ENCODE results near the gene ZNF423. TPM values are rescaled to one million over a fixed set of nuclear protein-coding genes. Genes with fewer than 3 reads are reported as not detected.
"Not testable (repeated sequence)": the region's sequence is repeated elsewhere in the genome, so short reads cannot be mapped to it uniquely, and the experiment has no call there.

Gene ZNF423
- total RNA-seq, 1 experiment from 2014 or later: 0.20 TPM

DNA sequence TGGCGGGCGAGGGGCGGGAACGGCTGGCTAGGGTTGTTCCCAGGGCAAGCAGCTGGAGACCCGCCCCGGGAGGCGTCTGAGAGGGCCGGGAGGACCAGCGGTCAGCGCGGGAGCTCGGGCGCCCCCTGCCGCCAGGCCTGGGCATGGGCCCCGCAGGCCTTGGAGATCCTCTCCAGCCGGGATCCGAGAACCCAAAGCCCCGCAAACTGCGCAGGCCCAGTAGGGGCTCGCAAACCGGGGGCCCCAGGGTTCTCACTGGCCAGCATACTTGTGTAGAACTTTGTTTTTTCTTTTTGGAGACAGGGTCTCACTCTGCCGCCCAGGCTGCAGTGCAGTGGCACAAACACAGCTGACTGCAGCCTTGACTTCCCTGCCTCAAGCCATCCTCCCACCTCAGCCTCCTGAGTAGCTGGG, 20.8 kb upstream of the ZNF423 start:
- TF ChIP-seq, protein P1, sequence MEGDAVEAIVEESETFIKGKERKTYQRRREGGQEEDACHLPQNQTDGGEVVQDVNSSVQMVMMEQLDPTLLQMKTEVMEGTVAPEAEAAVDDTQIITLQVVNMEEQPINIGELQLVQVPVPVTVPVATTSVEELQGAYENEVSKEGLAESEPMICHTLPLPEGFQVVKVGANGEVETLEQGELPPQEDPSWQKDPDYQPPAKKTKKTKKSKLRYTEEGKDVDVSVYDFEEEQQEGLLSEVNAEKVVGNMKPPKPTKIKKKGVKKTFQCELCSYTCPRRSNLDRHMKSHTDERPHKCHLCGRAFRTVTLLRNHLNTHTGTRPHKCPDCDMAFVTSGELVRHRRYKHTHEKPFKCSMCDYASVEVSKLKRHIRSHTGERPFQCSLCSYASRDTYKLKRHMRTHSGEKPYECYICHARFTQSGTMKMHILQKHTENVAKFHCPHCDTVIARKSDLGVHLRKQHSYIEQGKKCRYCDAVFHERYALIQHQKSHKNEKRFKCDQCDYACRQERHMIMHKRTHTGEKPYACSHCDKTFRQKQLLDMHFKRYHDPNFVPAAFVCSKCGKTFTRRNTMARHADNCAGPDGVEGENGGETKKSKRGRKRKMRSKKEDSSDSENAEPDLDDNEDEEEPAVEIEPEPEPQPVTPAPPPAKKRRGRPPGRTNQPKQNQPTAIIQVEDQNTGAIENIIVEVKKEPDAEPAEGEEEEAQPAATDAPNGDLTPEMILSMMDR (IDR thresholded peaks at IDR 0.05; ENCODE audit: insufficient read depth in 1 of 2, low read depth in 1 of 2, low read length in 1 of 2, severe bottlenecking in 1 of 2, unreplicated experiment in 1 of 2): peak; percentile 51 to 75
- intact Hi-C loops (cut with micrococcal nuclease; ENCODE audit: unreplicated experiment): no loop called here
- peak; percentile 68 to 69 for DNase-seq

DNA sequence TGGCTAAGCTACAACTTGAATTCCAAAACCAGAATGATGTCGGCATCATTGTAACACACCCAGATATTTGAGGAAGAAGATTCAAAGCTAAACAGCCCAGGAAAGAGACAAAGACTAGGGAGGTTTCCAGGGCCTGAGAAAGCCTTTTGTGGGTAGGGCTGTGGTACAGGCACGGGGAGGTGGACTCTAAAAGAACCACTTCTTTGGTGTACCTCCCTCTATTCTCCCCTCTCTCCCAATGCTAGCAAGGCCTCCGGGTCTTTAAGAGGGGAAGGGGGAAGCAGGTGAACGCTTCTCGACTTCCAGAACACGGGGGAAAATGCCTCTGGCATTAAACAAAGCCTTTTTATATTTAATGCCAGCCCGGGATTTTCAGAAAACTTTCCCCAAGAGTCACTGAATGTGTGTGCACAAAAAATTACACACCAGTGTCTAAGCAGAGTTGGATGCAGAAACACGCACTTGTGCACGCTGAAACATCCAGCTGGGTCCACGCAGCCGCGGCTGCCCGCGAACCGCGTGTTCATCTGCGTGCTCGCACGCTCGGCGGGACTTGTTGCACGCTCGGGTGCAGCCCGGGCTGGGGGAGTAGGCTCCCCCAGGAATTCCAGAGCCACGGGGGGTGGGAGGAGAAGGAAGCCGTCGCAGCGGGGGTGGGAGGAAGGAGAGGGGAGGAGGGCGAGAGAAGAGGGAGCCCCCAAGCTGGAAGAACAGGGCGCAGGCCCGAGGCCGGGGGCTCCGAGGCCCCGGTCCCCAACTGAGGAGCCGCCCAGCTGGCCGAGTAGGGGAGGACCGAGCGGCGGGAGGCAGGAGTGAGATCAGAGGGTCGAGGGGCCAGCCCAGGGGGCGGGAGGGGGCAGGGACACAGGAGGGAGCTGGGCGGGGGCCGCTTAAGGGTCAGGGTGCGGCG, 20.1 kb upstream of the ZNF423 start:
- H3K27ac Mint-ChIP-seq (ENCODE audit: unreplicated experiment): no peak overlapping the region
- no peak overlapping the region for H3K4me3 Mint-ChIP-seq (ENCODE audit: unreplicated experiment)
- no peak for DNase-seq
- peaks cover 7% of the 10 kb centered on the region for H3K4me1 Mint-ChIP-seq (ENCODE audit: low read depth, unreplicated experiment)
- no peaks in the 10 kb centered on the region for H3K9me3 Mint-ChIP-seq (ENCODE audit: unreplicated experiment)
- POLR2A ChIA-PET: no interaction called here
- H3K36me3 ChIP-seq (ENCODE audit: control insufficient read depth, insufficient read depth, low read length): no peaks in the 10 kb centered on the region
- H3K4me1 ChIP-seq: peaks cover 14% of the 10 kb centered on the region
- no peak overlapping the region for H3K4me3 ChIP-seq (ENCODE audit: low read depth, low read length)
- TF ChIP-seq, protein P1 (IDR thresholded peaks at IDR 0.05; ENCODE audit: insufficient read depth in 1 of 2, low read depth in 1 of 2, low read length in 1 of 2, severe bottlenecking in 1 of 2, unreplicated experiment in 1 of 2): no peak
- no TSS peak for BruUV-seq (replicated peaks)
- CTCF ChIA-PET: interaction anchor here (2.9 kb wide), 1 partner anchor 18 kb away, joined by 21 read pairs; no protein-coding TSS in a partner anchor
- no peaks in the 10 kb centered on the region for H3K27me3 Mint-ChIP-seq (ENCODE audit: insufficient read depth, unreplicated experiment)
- H3K36me3 Mint-ChIP-seq (ENCODE audit: insufficient read depth, unreplicated experiment): no peaks in the 10 kb centered on the region
- intact Hi-C loops (cut with micrococcal nuclease; ENCODE audit: unreplicated experiment): no loop called here
- no peaks in the 10 kb centered on the region for H3K9me3 ChIP-seq
- no peaks in the 10 kb centered on the region for H3K27me3 ChIP-seq (replicated peaks; ENCODE audit: control insufficient read depth, insufficient read depth, low read length)

More for the DNA sequence above, 20.8 kb upstream of the ZNF423 start:
- Histone ChIP-seq H3K9me3 (no peaks in the 10 kb centered on the region), H3K4me3 (ENCODE audit: low read depth, low read length) (no peak overlapping the region), H3K4me1 (peaks cover 14% of the 10 kb centered on the region), H3K27me3 (replicated peaks; ENCODE audit: control insufficient read depth, insufficient read depth, low read length) (no peaks in the 10 kb centered on the region), H3K36me3 (ENCODE audit: control insufficient read depth, insufficient read depth, low read length) (no peaks in the 10 kb centered on the region)
- H3K36me3 Mint-ChIP-seq (ENCODE audit: insufficient read depth, unreplicated experiment): no peaks in the 10 kb centered on the region
- H3K27me3 Mint-ChIP-seq (ENCODE audit: insufficient read depth, unreplicated experiment): no peaks in the 10 kb centered on the region
- H3K4me1 Mint-ChIP-seq (ENCODE audit: low read depth, unreplicated experiment): peaks cover 7% of the 10 kb centered on the region
- BruUV-seq (replicated peaks): no TSS peak
- CTCF ChIA-PET: interaction anchor here (0.7 to 2.9 kb wide), 3 partner anchors 13 to 53 kb away, joined by 3 to 21 read pairs (median 4); no protein-coding TSS in a partner anchor
- POLR2A ChIA-PET: no interaction called here
- no peaks in the 10 kb centered on the region for H3K9me3 Mint-ChIP-seq (ENCODE audit: unreplicated experiment)
- H3K27ac Mint-ChIP-seq (ENCODE audit: unreplicated experiment): no peak overlapping the region
- no peak overlapping the region for H3K4me3 Mint-ChIP-seq (ENCODE audit: unreplicated experiment)

DNA sequence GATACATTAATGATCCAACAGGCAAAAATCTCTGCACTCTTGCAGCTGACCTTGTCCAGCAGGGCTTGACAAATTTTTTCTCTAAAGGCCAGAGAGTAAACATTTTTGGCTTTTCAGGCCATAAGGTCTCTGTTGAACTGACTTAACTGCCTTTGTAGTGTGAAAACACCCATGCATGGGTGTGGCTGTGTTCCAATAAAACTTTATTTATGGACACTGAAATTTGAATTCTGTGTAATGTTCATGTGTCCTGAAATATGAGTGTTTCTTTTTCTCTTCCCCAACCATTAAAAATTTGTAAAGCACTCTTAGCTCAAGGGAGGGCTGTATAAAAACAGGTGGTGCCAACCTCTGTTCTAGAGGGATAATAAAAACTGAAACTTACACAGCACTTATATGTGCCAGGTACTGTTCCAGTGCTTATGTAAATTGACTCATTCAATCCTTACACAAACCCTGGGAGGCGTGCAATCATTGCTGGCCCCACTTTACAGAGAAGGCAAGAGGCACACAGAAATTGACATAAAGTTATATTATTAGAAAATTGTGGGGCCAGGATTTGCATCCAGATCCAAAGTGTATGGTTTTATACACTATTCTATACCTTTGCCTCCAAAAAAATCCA, 18.8 kb upstream of the ZNF423 start:
- TF ChIP-seq, protein P1 (IDR thresholded peaks at IDR 0.05; ENCODE audit: insufficient read depth in 1 of 2, low read depth in 1 of 2, low read length in 1 of 2, severe bottlenecking in 1 of 2, unreplicated experiment in 1 of 2): no peak
- intact Hi-C loops (cut with micrococcal nuclease; ENCODE audit: unreplicated experiment): no loop called here
- ChIA-PET POLR2A (no interaction called here), CTCF (no interaction called here)
- no peaks in the 10 kb centered on the region for H3K27me3 Mint-ChIP-seq (ENCODE audit: insufficient read depth, unreplicated experiment)
- H3K4me3 Mint-ChIP-seq (ENCODE audit: unreplicated experiment): no peak overlapping the region
- Histone ChIP-seq H3K4me1 (peaks cover 14% of the 10 kb centered on the region), H3K36me3 (ENCODE audit: control insufficient read depth, insufficient read depth, low read length) (no peaks in the 10 kb centered on the region), H3K9me3 (no peaks in the 10 kb centered on the region), H3K4me3 (ENCODE audit: low read depth, low read length) (no peak overlapping the region), H3K27me3 (replicated peaks; ENCODE audit: control insufficient read depth, insufficient read depth, low read length) (no peaks in the 10 kb centered on the region)
- H3K9me3 Mint-ChIP-seq (ENCODE audit: unreplicated experiment): no peaks in the 10 kb centered on the region
- no TSS peak for BruUV-seq (replicated peaks)
- H3K27ac Mint-ChIP-seq (ENCODE audit: unreplicated experiment): no peak overlapping the region
- peaks cover 7% of the 10 kb centered on the region for H3K4me1 Mint-ChIP-seq (ENCODE audit: low read depth, unreplicated experiment)
- DNase-seq: no peak
- H3K36me3 Mint-ChIP-seq (ENCODE audit: insufficient read depth, unreplicated experiment): no peaks in the 10 kb centered on the region

DNA sequence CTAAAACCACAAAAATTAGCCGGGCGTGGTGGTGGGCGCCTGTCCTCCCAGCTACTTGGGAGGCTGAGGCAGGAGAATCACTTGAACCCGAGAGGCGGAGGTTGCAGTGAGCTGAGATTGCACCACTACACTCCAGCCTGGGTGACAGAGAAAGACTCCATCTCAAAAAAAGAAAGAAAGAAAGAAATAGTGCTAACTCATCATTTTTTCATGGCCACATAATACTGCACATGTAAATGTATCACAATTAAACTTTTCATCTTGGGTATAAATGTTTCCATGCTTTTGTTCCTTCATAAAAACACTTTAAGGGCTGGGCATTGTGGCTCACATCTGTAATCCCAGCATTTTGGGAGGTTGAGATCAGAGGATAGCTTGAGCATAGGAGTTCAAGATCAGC, 15.9 kb upstream of the ZNF423 start:
- H3K27me3 Mint-ChIP-seq (ENCODE audit: insufficient read depth, unreplicated experiment); H3K36me3 ChIP-seq (ENCODE audit: control insufficient read depth, insufficient read depth, low read length); H3K4me3 ChIP-seq (ENCODE audit: low read depth, low read length); H3K4me3 Mint-ChIP-seq (ENCODE audit: unreplicated experiment); H3K27ac Mint-ChIP-seq (ENCODE audit: unreplicated experiment); H3K36me3 Mint-ChIP-seq (ENCODE audit: insufficient read depth, unreplicated experiment); H3K4me1 Mint-ChIP-seq (ENCODE audit: low read depth, unreplicated experiment); H3K9me3 ChIP-seq; H3K27me3 ChIP-seq (replicated peaks; ENCODE audit: control insufficient read depth, insufficient read depth, low read length); BruUV-seq (replicated peaks); H3K9me3 Mint-ChIP-seq (ENCODE audit: unreplicated experiment); DNase-seq; POLR2A ChIA-PET: not testable (repeated sequence)
- CTCF ChIA-PET: interaction anchor here (2.0 kb wide), 1 partner anchor 14 kb away, joined by 19 read pairs; no protein-coding TSS in a partner anchor
- intact Hi-C loops (cut with micrococcal nuclease; ENCODE audit: unreplicated experiment): loop anchor here (2.0 kb wide), 1 partner anchor 29 kb away; no protein-coding TSS in a partner anchor
- peaks cover 14% of the 10 kb centered on the region for H3K4me1 ChIP-seq
